IPS-18c (cell line): ENCODE measurements around the gene PYDC1.
"Not testable (repeated sequence)": the region's sequence is repeated elsewhere in the genome, so short reads cannot be mapped to it uniquely, and the experiment has no call there.

Experiments used
- H3K4me3 ChIP-seq: 2 replicates; pipeline ENCODE4 v1.7.0; 2013; ENCODE audit warnings: low read depth, mild to moderate bottlenecking, low read length, moderate library complexity; ENCODE audit not compliant: insufficient read depth
- H3K9me3 ChIP-seq: one replicate; pipeline ENCODE4 v1.6.1; 2013; ENCODE audit warnings: mild to moderate bottlenecking, low read length, moderate library complexity; ENCODE audit not compliant: control insufficient read depth, insufficient read depth

Gene PYDC1

GRCh38 chr16:31201582-31202413 is 15.1 kb downstream of the PYDC1 start:
- Histone ChIP-seq H3K9me3 (no peaks in the 10 kb centered on the region), H3K4me3 (peak overlapping the region; percentile 64)

GRCh38 chr16:31200821-31201568 is 15.9 kb downstream of the PYDC1 start:
- Histone ChIP-seq H3K4me3 (no peak overlapping the region; the same call in 1 of the 2 replicates), H3K9me3 (no peaks in the 10 kb centered on the region)

- H3K9me3 ChIP-seq, H3K4me3 ChIP-seq: not testable (repeated sequence)
These were observed 16.8 kb downstream of the PYDC1 start for GRCh38 chr16:31200111-31200510.

- Histone ChIP-seq H3K9me3 (no peaks in the 10 kb centered on the region), H3K4me3 (no peak overlapping the region)
These were observed 17.4 kb downstream of the PYDC1 start for GRCh38 chr16:31199430-31200041.

- H3K4me3 ChIP-seq = no peak overlapping the region
These were observed 18.6 kb downstream of the PYDC1 start for GRCh38 chr16:31198207-31198882.

GRCh38 chr16:31196324-31197088 is 20.4 kb downstream of the PYDC1 start:
- Histone ChIP-seq H3K9me3 (no peaks in the 10 kb centered on the region), H3K4me3 (no peak overlapping the region)

More at GRCh38 chr16:31198207-31198882, 18.6 kb downstream of the PYDC1 start:
- no peaks in the 10 kb centered on the region for H3K9me3 ChIP-seq

- H3K4me3 ChIP-seq, H3K9me3 ChIP-seq: not testable (repeated sequence)
These were observed 21.1 kb downstream of the PYDC1 start for GRCh38 chr16:31195861-31196260.

GRCh38 chr16:31194898-31195297 is 22.0 kb downstream of the PYDC1 start:
- Histone ChIP-seq H3K4me3 (no peak overlapping the region), H3K9me3 (no peaks in the 10 kb centered on the region)

- Histone ChIP-seq H3K4me3 (no peak overlapping the region), H3K9me3 (no peaks in the 10 kb centered on the region)
These were observed 23.1 kb downstream of the PYDC1 start for GRCh38 chr16:31193874-31194273.

GRCh38 chr16:31192856-31193642 is 23.9 kb downstream of the PYDC1 start:
- Histone ChIP-seq H3K4me3 (no peak overlapping the region), H3K9me3 (no peaks in the 10 kb centered on the region)

- H3K9me3 ChIP-seq = no peaks in the 10 kb centered on the region
- no peak overlapping the region for H3K4me3 ChIP-seq
These were observed 25.1 kb downstream of the PYDC1 start for GRCh38 chr16:31191697-31192428.

GRCh38 chr16:31190818-31191444 is 26.0 kb downstream of the PYDC1 start:
- no peak overlapping the region for H3K4me3 ChIP-seq
- no peaks in the 10 kb centered on the region for H3K9me3 ChIP-seq

GRCh38 chr16:31190061-31190460 is 26.9 kb downstream of the PYDC1 start:
- Histone ChIP-seq H3K4me3 (no peak overlapping the region), H3K9me3 (no peaks in the 10 kb centered on the region)

- Histone ChIP-seq H3K9me3 (no peaks in the 10 kb centered on the region), H3K4me3 (no peak overlapping the region)
These were observed 27.5 kb downstream of the PYDC1 start for GRCh38 chr16:31189412-31189778.
